DOHH2 (cell line): ENCODE measurements around the gene MRPL50.

Experiments used
- H3F3A ChIP-seq: fragments of 200-600 bp; sonication (generic), shearing (Covaris generic); 2 replicates; pipeline ENCODE4 v1.6.0; 2016; ENCODE audit warnings: antibody characterized with exemption, mild to moderate bottlenecking; ENCODE audit not compliant: control insufficient read depth, insufficient read depth
- H3K27ac ChIP-seq: fragments of 200-600 bp; sonication (generic); 2 replicates; pipeline ENCODE4 v1.5.1; 2014; ENCODE audit warnings: low read depth, mild to moderate bottlenecking, low read length, moderate library complexity
- H3K27me3 ChIP-seq: fragments of 200-600 bp; sonication (generic); 2 replicates; pipeline ENCODE4 v1.6.1; 2014; ENCODE audit warnings: mild to moderate bottlenecking, low read length, mixed read lengths; ENCODE audit not compliant: control insufficient read depth
- H3K36me3 ChIP-seq: fragments of 200-600 bp; sonication (generic); 2 replicates; pipeline ENCODE4 v1.6.1; 2014; ENCODE audit warnings: mild to moderate bottlenecking, low read length, moderate library complexity, mixed read lengths; ENCODE audit not compliant: control insufficient read depth
- H3K4me1 ChIP-seq: fragments of 200-600 bp; sonication (generic); 2 replicates; pipeline ENCODE4 v1.6.1; 2014; ENCODE audit warnings: mild to moderate bottlenecking, low read length, mixed read lengths; ENCODE audit not compliant: control insufficient read depth
- H3K4me2 ChIP-seq: fragments of 200-600 bp; sonication (generic); 2 replicates; pipeline ENCODE4 v1.6.0; 2014; ENCODE audit warnings: mild to moderate bottlenecking, low read length, moderate library complexity
- H3K4me3 ChIP-seq: fragments of 200-600 bp; sonication (generic); 2 replicates; pipeline ENCODE4 v1.5.1; 2014; ENCODE audit warnings: mild to moderate bottlenecking, low read length, mixed read lengths
- H3K79me2 ChIP-seq: fragments of 200-600 bp; sonication (generic); 2 replicates; pipeline ENCODE4 v1.6.1; 2014; ENCODE audit warnings: mild to moderate bottlenecking, low read length, mixed read lengths; ENCODE audit not compliant: control insufficient read depth
- H3K9me2 ChIP-seq: fragments of 200-600 bp; sonication (generic); replicated peaks from 2 replicates; pipeline ENCODE4 v1.6.1; 2014; ENCODE audit warnings: mild to moderate bottlenecking, low read length, mixed read lengths; ENCODE audit not compliant: control insufficient read depth
- H3K9me3 ChIP-seq: fragments of 200-600 bp; sonication (generic); 2 replicates; pipeline ENCODE4 v1.6.1; 2014; ENCODE audit warnings: antibody characterized with exemption, low read length, mixed read lengths; ENCODE audit not compliant: control insufficient read depth, insufficient read depth
- H4K20me1 ChIP-seq: fragments of 200-600 bp; sonication (generic); 2 replicates; pipeline ENCODE4 v1.6.0; 2014; ENCODE audit warnings: low read depth, mild to moderate bottlenecking, antibody characterized with exemption, low read length, moderate library complexity; ENCODE audit not compliant: control insufficient read depth, insufficient read depth
- CTCF ChIP-seq: fragments of 200-600 bp; sonication (generic); IDR thresholded peaks from one replicate; pipeline ENCODE4 v1.5.1; 2014; ENCODE audit warnings: antibody characterized with exemption, mild to moderate bottlenecking, low read depth, low read length; ENCODE audit not compliant: poor library complexity, severe bottlenecking
- EZH2phosphoT487 ChIP-seq: fragments of 200-600 bp; sonication (generic); IDR thresholded peaks from 2 replicates; pipeline ENCODE4 v1.6.1; 2017; ENCODE audit warnings: borderline replicate concordance, mild to moderate bottlenecking, antibody characterized with exemption, low read length, moderate library complexity, mixed read lengths

MRPL50 gene

GRCh38 chr9:101369884-101370531 is 28.4 kb downstream of the MRPL50 start:
- Histone ChIP-seq H3K79me2 (no peaks in the 10 kb centered on the region), H3K4me3 (no peak overlapping the region), H3K4me1 (no peaks in the 10 kb centered on the region), H3K9me3 (no peaks in the 10 kb centered on the region), H3K27ac (no peak overlapping the region), H3K9me2 (no peaks in the 10 kb centered on the region), H3K36me3 (no peaks in the 10 kb centered on the region), H3K4me2 (no peak overlapping the region), H3F3A (no peaks in the 10 kb centered on the region), H4K20me1 (no peaks in the 10 kb centered on the region), H3K27me3 (no peaks in the 10 kb centered on the region)
- no peak for TF ChIP-seq CTCF
- no peak for TF ChIP-seq EZH2phosphoT487

DNA sequence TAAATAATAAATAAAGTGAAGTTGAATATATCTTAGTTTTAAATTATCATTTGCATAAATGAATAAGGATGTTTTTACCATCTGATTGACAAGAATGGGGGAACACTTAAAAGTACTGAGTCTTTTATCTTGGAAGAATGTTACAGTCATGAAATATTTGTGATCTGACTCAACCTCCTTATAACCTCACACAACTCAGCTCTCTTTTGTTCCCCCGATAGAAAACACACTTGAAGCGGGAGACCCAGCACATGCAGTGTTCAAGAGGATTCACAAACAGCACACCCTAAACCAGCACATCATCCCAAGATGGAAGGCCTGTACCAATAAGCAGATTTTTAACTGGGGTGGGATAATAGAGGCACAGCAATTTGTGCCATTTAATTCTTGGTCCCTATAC is 29.1 kb downstream of the MRPL50 start:
- Histone ChIP-seq H3K36me3 (no peaks in the 10 kb centered on the region), H3K4me2 (no peak overlapping the region), H3K79me2 (no peaks in the 10 kb centered on the region), H3K9me3 (no peaks in the 10 kb centered on the region), H3K4me3 (no peak overlapping the region), H3F3A (no peaks in the 10 kb centered on the region), H3K27ac (no peak overlapping the region), H4K20me1 (no peaks in the 10 kb centered on the region), H3K4me1 (no peaks in the 10 kb centered on the region), H3K9me2 (no peaks in the 10 kb centered on the region), H3K27me3 (no peaks in the 10 kb centered on the region)
- no peak for TF ChIP-seq CTCF
- TF ChIP-seq EZH2phosphoT487: no peak

DNA sequence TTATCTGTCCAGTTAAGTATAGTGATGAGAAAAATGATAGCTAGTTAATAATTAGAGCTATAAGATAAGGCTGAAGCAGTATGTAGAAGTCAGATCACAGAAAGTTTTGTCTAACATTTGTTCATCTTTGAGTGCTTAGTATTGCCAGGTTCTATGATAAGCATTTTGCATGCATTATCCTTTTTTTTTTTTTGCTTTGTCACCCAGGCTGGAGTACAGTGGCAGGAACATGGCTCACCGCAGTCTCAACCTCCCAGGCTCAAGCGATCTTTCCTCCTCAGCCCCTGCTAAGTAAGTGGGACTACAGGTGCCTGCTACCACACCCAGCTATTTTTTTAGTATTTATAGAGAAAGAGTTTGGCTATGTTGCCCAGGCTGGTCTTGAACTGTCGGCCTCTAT is 31.1 kb downstream of the MRPL50 start:
- Histone ChIP-seq H3K79me2 (no peaks in the 10 kb centered on the region), H4K20me1 (no peaks in the 10 kb centered on the region), H3K9me3 (no peaks in the 10 kb centered on the region), H3K27me3 (no peaks in the 10 kb centered on the region), H3K27ac (no peak overlapping the region), H3K36me3 (no peaks in the 10 kb centered on the region), H3F3A (no peaks in the 10 kb centered on the region), H3K9me2 (no peaks in the 10 kb centered on the region), H3K4me1 (no peaks in the 10 kb centered on the region), H3K4me3 (no peak overlapping the region), H3K4me2 (no peak overlapping the region)
- TF ChIP-seq CTCF (no peak), EZH2phosphoT487 (no peak)
